HG03064 (cell line): ENCODE results near the gene FAM168A.

Experiments used
- ATAC-seq: cut with Tn5 transposase; IDR thresholded peaks from one replicate; pipeline ENCODE4 v1.9.1; 2021; ENCODE audit warnings: low read depth; ENCODE audit not compliant: unreplicated experiment

FAM168A gene

DNA sequence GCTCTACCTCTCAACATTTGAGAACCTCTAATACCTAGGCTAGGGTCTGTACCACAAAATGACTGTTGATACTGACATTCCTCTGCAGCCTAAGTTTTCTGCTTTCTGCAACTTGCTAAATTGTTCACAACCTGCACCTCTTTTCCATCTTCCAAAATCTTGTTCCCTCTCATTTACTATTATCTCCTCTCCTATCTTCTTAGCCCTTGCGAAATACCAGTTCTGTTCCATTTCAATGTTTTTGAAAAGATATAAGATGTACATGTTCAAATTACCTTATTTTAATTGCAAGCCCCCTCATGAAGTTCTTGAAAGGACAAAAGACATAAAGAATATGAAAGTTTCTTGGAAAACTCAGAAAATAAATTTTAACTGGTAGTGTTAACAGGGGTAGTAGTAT is 72.3 kb downstream of the FAM168A start:
- no peak for ATAC-seq

- ATAC-seq, result no peak
These were observed 73.1 kb downstream of the FAM168A start for GRCh38 chr11:73524774-73525173.

- ATAC-seq, result no peak
These were observed 76.3 kb downstream of the FAM168A start for GRCh38 chr11:73521621-73522020.

DNA sequence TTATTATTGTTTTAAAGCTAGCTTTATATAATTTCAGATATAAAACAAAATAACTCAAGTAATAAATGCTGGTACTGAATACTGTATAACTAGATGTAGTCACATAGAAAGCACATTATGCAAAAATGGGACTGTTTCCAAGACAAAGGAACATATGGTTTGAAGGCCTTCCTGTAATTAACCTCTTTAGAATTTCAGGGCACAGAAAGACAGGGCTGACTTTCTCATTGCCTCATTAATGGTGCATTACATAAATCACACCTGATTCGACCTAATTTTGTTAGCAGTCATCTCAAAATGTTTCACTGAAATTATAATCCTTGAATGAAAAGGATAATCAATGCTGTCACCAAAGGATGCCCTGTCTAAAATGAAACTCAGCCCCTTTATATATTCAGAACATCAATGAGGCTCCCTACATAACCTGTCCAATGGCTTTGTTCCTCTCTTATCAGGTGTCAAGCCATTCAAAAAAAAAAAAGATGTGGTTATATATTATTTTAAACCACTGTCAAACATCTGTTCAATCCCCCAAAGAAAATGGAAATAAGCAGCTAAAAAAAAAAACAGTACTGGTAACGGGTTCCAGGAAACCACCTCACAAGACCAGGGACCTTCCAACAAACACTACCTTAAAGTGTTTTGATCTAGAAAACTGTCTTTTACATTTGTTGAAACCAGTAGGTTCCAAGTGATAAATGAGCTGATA is 77.4 kb downstream of the FAM168A start:
- ATAC-seq, result no peak

- ATAC-seq, result no peak
These were observed 78.6 kb downstream of the FAM168A start for GRCh38 chr11:73519266-73519665.

- ATAC-seq, result no peak
These were observed 79.7 kb downstream of the FAM168A start for GRCh38 chr11:73518195-73518594.

- ATAC-seq, result no peak
These were observed 81.8 kb downstream of the FAM168A start for GRCh38 chr11:73516080-73516479.

DNA sequence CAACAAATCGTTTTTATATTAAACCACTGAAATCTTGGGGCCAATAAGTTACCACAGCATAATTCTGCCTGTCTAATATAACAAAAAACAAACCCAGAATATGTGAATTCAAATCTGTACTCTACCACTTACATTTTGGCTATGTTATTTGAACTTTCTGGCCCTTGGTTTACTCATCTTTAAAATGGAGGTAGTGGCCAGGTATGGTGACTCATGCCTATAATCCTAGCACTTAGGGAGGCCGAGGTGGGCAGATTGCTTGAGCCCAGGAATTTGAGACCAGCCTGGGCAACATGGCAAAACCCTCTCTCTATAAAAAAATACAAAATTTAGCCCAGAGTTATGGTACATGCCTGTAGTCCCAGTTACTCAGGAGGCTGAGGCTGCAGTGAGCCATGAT is 84.2 kb downstream of the FAM168A start:
- no peak for ATAC-seq

GRCh38 chr11:73510877-73511276 is 87.0 kb downstream of the FAM168A start:
- ATAC-seq, result no peak

DNA sequence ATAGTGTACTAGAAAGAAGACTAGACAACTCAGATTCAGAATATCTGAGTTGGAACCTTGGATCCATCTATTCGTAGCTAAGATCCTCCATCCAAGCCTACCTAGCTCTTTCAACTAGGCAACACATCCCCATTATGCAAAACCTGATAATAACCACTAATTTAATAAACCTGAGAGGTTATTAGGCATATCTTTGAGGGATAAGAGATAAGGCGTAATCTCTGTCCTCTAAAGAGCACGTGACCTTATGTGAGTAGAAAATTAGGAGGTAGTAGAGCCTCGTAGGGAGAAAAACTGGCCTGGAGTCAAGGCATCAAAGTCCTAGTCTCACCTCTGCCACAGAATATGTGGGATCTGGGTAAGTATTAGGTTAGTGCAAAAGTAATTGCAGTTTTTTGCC is 87.8 kb downstream of the FAM168A start:
- no peak for ATAC-seq

DNA sequence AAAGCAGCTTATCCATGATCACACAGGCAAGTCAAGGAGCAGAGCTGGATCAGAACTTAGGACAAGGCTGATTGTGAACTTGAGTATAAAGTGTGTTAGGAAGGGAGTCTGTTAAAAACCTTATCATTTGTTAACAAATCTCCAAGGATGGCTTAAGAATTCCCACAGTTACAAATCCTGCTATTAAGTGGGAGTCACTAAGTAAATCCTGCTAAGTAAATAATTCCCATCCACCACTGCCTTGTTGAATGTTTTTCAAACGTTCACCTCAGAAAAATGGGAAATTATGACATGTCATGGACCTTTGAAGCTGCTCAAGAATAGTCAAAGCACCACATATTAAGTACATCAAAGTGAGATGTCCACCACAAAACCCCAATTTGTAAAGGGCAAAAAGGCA is 88.7 kb downstream of the FAM168A start:
- no peak for ATAC-seq

GRCh38 chr11:73508243-73509176 is 89.4 kb downstream of the FAM168A start:
- no peak for ATAC-seq

DNA sequence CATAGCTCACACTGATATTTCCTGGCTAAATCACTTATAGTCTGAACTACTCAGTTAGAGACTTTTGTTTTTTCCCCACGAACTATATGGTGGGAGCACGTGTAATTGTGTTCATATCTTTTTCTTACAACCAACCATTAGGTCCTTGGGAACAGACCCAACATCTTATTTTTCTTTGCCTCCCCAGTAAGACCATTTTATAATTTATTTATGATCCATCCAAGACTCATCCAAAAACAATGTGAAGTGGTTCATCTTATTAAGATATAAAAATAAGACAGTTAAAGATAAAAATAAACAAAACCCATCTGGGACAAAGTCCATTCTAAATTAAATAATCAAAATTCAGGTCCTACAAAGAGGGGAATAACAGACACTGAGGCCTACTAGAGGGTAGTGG is 90.8 kb downstream of the FAM168A start:
- ATAC-seq, result no peak

DNA sequence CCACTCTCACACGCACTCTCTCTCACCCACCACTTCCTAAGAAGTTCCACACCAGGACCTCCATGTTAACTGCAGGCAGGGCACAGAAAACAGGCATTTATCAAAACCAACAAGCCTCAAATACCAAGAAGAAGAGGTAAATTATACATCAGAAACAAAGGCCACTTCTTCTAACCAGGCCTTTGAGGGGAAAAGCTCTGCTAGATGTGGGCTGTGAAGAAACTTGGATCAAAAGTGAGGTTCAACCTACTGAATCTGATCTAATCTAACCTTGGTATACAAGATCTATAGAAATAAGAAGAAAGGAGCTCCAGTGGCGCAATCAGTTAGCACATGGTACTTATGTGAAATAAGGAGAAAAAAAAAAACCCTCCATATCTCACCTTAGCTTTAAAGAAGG is 91.9 kb downstream of the FAM168A start:
- no peak for ATAC-seq

GRCh38 chr11:73498343-73498742 is 99.6 kb downstream of the FAM168A start:
- ATAC-seq, result no peak

- ATAC-seq, result no peak
These were observed 101.8 kb downstream of the FAM168A start for GRCh38 chr11:73496134-73496533.

DNA sequence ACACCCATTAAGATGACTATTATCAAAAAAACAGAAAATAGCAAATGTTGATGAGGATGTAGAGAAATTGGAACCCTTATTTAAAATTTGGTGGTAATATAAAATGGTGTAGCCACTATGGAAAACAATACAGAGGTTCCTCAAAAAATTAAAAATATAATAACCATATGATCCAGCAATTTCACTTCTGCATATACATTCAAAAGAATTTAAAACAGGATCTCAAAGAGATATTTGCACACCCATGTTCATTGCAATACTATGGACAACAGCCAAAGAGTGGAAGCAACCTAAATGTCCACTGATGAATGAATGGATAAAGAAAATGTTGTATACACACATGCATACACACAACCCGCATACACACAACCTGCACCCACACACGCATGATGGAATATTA is 102.2 kb downstream of the FAM168A start:
- ATAC-seq, result no peak

DNA sequence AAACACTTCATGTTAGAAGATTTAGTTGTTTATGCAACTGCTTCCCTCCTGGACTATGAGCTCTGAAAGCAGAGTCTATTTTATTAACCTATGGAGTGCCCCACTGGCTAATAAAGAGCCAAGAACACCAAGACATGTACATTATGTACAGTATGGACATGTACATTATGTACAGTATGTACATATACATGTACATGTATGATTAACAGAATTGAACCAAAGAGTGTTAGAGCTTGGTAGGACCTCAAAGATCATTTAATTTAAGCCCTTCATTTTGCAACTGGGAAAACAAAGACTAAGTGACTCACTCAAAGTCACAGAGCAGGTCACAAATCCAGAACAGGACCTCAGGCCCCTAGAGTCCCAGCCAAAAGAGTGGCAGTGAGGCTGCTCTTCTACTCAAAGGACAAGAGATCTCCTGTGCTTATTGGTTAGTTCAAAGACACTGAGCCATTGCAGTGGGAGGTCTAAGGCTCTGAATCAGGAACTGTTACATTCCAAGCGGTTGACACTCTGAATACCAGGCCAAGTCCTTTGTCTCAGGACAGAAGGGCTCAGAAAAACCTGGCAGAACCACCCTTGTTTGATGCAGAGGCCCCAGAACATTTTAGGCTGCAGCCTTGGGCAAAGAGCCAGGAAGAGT is 103.8 kb downstream of the FAM168A start:
- no peak for ATAC-seq

DNA sequence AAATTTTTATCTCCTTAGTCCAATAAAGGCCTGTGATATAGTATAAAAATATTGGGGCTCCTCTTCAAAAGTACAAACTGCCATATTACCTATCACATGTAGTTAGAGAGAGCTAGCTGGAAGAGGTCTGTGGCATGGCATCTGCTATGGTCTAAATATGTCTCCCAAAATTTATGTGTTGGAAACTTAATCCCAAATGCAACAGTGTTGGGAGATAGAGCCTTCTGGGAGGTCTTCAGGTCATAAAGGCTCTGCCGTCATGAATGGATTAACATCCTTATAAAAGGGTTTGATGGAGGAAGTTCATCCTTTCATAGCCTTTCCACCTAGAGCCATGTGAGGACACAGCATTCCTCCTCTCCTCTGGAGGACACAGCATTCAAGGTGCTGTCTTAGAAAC is 116.3 kb downstream of the FAM168A start:
- no peak for ATAC-seq

- ATAC-seq, result no peak
These were observed 117.2 kb downstream of the FAM168A start for GRCh38 chr11:73480677-73481076.

DNA sequence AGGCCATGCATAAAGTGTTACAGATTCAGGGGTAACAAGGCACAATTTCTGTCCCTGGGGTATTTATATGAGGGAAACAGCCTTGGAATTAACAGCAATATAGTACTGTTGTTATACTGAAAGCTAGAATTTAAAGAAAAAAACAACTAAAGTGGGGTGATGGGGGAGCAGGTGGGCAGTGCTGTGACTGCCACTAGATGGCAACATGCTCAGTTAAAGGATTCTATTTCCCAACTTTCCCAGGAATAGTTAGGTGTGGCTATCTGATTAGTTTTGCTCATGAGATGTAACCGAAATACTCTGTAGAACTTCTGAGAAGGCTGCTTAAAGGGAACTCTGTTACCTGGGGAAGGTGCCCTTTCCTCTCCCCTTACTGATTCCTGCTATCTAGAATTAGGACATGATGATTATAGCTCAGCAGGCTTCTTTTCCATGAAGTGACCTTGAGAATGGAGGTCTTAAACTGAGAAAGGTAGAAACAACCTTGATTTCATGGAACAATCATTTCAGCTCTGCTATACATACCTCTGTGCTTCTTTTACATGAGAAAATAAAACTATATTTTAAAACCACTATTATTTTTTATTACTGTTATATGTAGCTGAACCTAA is 119.1 kb downstream of the FAM168A start:
- no peak for ATAC-seq
